HL-60 (cell line): ENCODE measurements around the gene LRWD1.

Experiments used
- DNase-seq, 2 experiments: peaks; one replicate each; pipeline ENCODE4 v3.0.0-alpha.2; 2010 to 2020; ENCODE audit warnings: low read depth in 1 of 2, low spot score in 1 of 2
- H3K27ac ChIP-seq: fragments of 250-450 bp; sonication (Bioruptor Pico); replicated peaks from 2 replicates; pipeline ENCODE4 v1.5.1; 2020; ENCODE audit warnings: mild to moderate bottlenecking, moderate library complexity
- H3K27me3 ChIP-seq: fragments of 250-450 bp; sonication (Bioruptor Pico); 2 replicates; pipeline ENCODE4 v1.5.1; 2021; ENCODE audit warnings: mild to moderate bottlenecking, moderate library complexity; ENCODE audit not compliant: insufficient read depth, poor library complexity, severe bottlenecking
- H3K4me3 ChIP-seq: replicated peaks from 2 replicates; pipeline ENCODE4 v1.5.1; 2011; ENCODE audit warnings: mild to moderate bottlenecking, control low read depth, low read length; ENCODE audit not compliant: insufficient read depth
- CTCF ChIP-seq: IDR thresholded peaks from one replicate; pipeline ENCODE4 v1.5.1; 2011; ENCODE audit warnings: low read length, control low read depth, inconsistent platforms; ENCODE audit not compliant: insufficient read depth
- GABPA ChIP-seq: IDR thresholded peaks from 2 replicates; pipeline ENCODE4 v1.6.1; 2012; ENCODE audit warnings: low read depth
- POLR2AphosphoS5 ChIP-seq: IDR thresholded peaks from 2 replicates; pipeline ENCODE4 v1.6.1; 2012; ENCODE audit warnings: low read depth
- REST ChIP-seq: IDR thresholded peaks from 2 replicates; pipeline ENCODE4 v1.6.1; 2012; ENCODE audit warnings: low read depth; ENCODE audit not compliant: insufficient replicate concordance
- SPI1 ChIP-seq: IDR thresholded peaks from 2 replicates; pipeline ENCODE4 v1.6.1; 2012; ENCODE audit warnings: low read depth, mild to moderate bottlenecking, borderline replicate concordance

LRWD1 gene

GRCh38 chr7:102447311-102447710 lies 17.5 kb upstream of the LRWD1 start:
- Histone ChIP-seq H3K27ac (no peak overlapping the region), H3K27me3 (no peaks in the 10 kb centered on the region), H3K4me3 (no peak overlapping the region)
- no peak for DNase-seq
- TF ChIP-seq CTCF (no peak), REST (no peak), GABPA (no peak), POLR2AphosphoS5 (no peak), SPI1 (no peak)

- no peaks in the 10 kb centered on the region for H3K27me3 ChIP-seq
- TF ChIP-seq GABPA (no peak), REST (no peak), SPI1 (no peak), POLR2AphosphoS5 (no peak; the same call in 1 of the 2 replicates), CTCF (no peak)
- H3K27ac ChIP-seq, result no peak overlapping the region
- no peak overlapping the region for H3K4me3 ChIP-seq
- no peak for DNase-seq
These were observed 15.6 kb upstream of the LRWD1 start for GRCh38 chr7:102449136-102449535.

- TF ChIP-seq POLR2AphosphoS5, result peak; percentile 54; the same call in 1 of the 2 replicates
- TF ChIP-seq SPI1, result no peak
- peak; percentile 5 for TF ChIP-seq CTCF
- no peak overlapping the region for H3K27ac ChIP-seq
These were observed 14.5 kb upstream of the LRWD1 start for GRCh38 chr7:102450242-102450641.

GRCh38 chr7:102451371-102452054 lies 13.3 kb upstream of the LRWD1 start:
- no peaks in the 10 kb centered on the region for H3K27me3 ChIP-seq
- H3K27ac ChIP-seq, result no peak overlapping the region
- no peak for DNase-seq
- TF ChIP-seq REST, result no peak
- TF ChIP-seq POLR2AphosphoS5, result 0 out of 2 replicates have a peak, but pooled peaks have one; percentile 9
- no peak overlapping the region for H3K4me3 ChIP-seq

More at GRCh38 chr7:102450242-102450641, 14.5 kb upstream of the LRWD1 start:
- peak in 1 of 2 experiments; percentile 53 for DNase-seq
- H3K27me3 ChIP-seq, result no peaks in the 10 kb centered on the region
- H3K4me3 ChIP-seq, result no peak overlapping the region
